ENCODE data around the gene CCNJ.

DNA sequence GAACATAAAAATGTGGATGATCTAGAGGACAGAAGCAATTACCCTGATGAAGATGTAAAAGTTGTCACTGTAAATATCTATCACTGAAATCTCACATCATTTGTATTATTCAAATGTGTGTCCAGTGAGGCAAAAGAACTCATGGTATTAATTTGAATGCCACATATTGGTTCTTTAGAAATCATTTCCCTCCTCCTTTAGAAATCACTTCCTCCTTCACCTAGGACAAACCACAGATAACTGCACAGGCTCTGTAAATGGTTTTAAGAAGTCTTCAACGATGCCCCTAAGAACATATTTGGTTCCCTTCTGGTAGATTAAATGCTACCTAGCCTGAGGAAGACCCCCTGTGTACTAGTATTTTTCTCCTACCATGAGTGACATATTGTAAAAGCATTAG lies 53.6 kb downstream of the CCNJ start:
- TF ChIP-seq, protein P1, sequence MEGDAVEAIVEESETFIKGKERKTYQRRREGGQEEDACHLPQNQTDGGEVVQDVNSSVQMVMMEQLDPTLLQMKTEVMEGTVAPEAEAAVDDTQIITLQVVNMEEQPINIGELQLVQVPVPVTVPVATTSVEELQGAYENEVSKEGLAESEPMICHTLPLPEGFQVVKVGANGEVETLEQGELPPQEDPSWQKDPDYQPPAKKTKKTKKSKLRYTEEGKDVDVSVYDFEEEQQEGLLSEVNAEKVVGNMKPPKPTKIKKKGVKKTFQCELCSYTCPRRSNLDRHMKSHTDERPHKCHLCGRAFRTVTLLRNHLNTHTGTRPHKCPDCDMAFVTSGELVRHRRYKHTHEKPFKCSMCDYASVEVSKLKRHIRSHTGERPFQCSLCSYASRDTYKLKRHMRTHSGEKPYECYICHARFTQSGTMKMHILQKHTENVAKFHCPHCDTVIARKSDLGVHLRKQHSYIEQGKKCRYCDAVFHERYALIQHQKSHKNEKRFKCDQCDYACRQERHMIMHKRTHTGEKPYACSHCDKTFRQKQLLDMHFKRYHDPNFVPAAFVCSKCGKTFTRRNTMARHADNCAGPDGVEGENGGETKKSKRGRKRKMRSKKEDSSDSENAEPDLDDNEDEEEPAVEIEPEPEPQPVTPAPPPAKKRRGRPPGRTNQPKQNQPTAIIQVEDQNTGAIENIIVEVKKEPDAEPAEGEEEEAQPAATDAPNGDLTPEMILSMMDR (IDR thresholded peaks at IDR 0.05): no peak
- no peak for TF ChIP-seq POLR2A (IDR thresholded peaks at IDR 0.05)

All from adrenal gland (tissue), 5 donors.